ENCODE results near the gene PHKA1.
"Not testable (repeated sequence)": the region's sequence is repeated elsewhere in the genome, so short reads cannot be mapped to it uniquely, and the experiment has no call there.

The PHKA1 gene

DNA sequence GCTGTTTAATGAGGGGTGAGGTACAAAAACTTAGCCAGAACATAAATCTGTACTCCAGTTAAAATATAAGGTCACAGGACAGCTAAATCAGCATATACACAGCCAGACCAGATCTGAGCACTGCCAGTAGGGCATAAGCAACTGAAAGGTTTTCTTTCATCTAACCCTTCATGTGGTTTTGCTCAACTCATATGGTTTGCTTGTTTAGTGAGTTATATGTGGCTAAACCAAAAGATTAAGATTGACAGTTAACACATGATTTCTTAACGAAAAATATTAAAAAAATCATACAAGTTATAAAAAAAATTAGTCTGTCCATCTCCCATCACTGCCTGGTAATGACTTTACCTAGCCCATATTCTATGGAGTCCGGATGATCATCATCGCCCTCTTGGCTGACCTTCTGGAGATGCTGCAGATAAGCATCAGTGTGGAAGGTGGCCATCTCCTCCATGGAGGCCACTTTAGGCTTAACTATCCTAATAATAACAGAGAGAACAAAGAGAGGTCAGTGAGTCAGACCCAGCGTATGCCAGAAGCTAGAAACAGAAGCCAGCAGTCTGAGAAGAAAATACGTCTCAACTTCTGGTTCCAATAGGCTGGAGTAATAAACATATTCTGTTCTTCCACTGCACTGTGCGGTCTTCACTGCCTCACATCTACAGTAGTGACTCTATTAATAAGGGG is 145.6 kb downstream of the PHKA1 start:
- DNase-seq = no peak

- no peak for DNase-seq
Observed at GRCh38 chrX:72566448-72566847, 147.7 kb downstream of the PHKA1 start.

- DNase-seq = not testable (repeated sequence)
Observed at GRCh38 chrX:72559655-72560054, 154.5 kb downstream of the PHKA1 start.

GRCh38 chrX:72554448-72555140 is 159.5 kb downstream of the PHKA1 start:
- DNase-seq = no peak

DNA sequence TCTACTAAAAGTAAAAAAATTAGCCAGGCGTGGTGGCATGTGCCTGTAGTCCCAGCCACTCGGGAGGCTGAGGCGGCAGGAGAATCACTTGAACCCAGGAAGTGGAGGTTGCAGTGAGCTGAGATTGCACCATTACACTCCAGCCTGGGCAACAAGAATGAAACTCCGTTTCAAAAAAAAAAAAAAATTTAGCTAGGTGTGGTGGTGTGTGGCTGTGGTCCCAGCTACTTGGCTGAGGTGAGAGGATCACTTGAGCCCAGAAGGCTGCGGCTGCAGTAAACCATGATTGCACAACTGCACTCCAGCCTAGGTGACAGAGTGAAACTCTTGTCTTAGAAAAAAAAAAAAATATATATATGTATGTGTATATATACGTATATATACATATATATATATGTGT is 161.7 kb downstream of the PHKA1 start:
- not testable (repeated sequence) for DNase-seq

DNA sequence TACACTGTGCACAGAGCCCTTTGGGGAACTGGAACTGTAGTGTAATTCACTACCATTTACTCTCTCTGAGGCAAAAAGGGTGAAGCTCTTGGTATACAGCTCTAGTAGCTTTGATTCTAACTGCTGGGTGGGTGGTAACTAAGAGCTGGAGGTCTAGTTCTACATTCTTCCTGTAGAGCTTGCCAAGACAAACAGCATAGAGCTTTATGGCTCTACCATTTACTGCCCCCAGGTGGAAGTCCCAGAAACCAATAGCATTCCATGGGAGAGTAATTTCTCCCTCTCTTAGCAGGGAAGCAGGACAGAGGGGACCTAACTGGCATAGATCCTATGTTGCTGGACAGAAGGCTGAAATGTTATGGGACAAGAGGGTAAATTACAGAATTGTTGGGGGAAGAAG is 168.1 kb downstream of the PHKA1 start:
- DNase-seq = no peak

GRCh38 chrX:72540318-72540717 is 173.8 kb downstream of the PHKA1 start:
- peak; percentile 45 for DNase-seq

GRCh38 chrX:72539822-72540221 is 174.3 kb downstream of the PHKA1 start:
- no peak for DNase-seq

DNA sequence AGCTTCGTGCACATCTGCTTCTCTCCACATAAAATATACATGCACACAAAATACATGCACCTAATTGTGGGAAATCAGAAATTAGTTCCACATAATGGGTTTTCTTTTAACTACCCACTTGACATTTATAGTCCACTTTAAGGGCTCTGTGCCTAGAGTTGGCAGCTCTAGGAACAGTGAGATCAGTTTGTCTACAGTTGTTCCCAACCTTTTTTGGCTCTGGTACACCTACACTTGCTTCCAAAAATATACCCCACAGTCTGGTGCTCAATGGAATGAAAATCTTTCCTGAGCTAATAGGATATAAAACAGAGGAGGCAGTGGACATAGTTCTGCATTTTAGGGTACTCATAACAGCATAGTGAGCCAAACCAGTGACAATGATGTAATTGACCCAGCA is 177.6 kb downstream of the PHKA1 start:
- DNase-seq = peak; percentile 12

DNA sequence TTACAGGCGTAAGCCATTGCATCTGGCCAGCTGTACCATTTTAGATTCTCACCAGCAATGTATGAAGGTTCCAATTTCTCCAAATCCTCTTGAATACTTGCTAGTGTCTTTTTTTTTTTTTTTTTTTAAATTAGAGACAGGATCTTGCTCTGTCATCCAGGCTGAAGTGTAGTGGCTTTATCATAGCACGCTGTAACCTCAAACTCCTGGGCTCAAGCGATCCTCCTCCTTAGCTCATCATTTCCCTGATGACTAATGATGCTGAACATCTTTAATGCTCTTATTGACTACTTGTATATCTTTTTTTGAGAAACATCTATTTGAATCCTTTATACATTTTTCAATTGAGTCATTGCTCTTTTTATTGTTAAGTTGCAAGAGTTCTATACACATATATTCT is 181.7 kb downstream of the PHKA1 start:
- DNase-seq = no peak
